IPS-15b (cell line): ENCODE measurements around the gene HDAC10.

Experiments used
- H3K27me3 ChIP-seq: one replicate; pipeline ENCODE4 v1.6.1; 2013; ENCODE audit warnings: low read length; ENCODE audit not compliant: control insufficient read depth, insufficient read depth
- H3K36me3 ChIP-seq: one replicate; pipeline ENCODE4 v1.6.1; 2013; ENCODE audit warnings: low read length; ENCODE audit not compliant: control insufficient read depth, insufficient read depth
- H3K4me1 ChIP-seq: one replicate; pipeline ENCODE4 v1.6.1; 2013; ENCODE audit warnings: mild to moderate bottlenecking, low read length; ENCODE audit not compliant: control insufficient read depth, insufficient read depth
- H3K4me3 ChIP-seq: one replicate; pipeline ENCODE4 v1.5.1; 2013; ENCODE audit warnings: low read depth, low read length
- H3K9ac ChIP-seq: one replicate; pipeline ENCODE4 v1.6.1; 2013; ENCODE audit warnings: low read depth, mild to moderate bottlenecking, low read length
- H3K9me3 ChIP-seq: one replicate; pipeline ENCODE4 v1.6.1; 2013; ENCODE audit warnings: mild to moderate bottlenecking, low read length; ENCODE audit not compliant: control insufficient read depth, insufficient read depth

HDAC10 gene

DNA sequence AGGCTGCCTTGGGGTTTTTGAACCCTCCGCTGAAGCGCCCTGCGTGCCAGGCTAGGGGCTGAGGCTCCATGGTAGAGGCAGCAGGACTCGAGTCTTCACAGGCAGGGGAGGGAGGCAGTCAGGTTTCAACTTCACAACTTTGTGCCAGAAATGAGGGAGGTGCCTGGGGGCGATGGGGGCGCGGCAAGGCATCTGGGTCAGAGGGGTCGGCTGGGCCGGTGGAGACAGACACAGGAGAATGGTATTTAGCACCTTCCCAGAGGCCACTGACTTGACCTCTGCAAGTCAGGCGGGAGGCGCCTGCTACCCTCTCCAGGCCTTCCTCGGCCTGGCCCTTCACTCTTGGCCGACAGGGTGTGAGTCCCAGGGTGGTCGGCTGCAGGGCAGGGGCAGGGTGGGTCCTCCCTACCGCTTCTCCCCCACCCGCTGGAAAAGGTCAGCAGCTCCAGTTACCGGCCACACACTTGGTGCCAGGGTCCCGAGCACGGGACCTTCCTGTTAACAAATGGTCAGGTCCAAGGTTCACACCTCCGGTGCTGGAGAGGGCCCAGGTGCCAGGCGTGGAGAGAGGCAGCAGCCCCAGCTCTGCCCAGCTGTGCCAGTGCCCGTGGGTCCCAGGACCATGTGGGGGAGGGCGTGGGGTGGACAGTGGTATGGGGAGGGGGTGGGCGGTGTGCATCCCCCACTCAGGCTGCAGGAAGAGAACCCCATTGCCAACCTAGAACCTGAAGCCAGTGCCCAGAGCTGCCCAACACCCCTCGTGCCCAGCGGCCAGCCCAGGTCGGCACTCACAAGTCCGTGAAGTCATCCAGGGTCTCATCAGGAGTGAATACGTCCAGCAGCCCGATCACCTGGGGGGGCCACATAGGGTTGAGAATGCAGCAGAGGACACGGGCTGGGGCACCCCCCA lies 6.6 kb upstream of the HDAC10 start:
- H3K9ac ChIP-seq: no peak overlapping the region
- peaks cover 22% of the 10 kb centered on the region for H3K36me3 ChIP-seq
- no peaks in the 10 kb centered on the region for H3K27me3 ChIP-seq
- H3K4me3 ChIP-seq: no peak overlapping the region
- H3K4me1 ChIP-seq: peaks cover 7% of the 10 kb centered on the region
- H3K9me3 ChIP-seq: no peaks in the 10 kb centered on the region

- no peaks in the 10 kb centered on the region for H3K27me3 ChIP-seq
- peaks cover 22% of the 10 kb centered on the region for H3K36me3 ChIP-seq
- no peak overlapping the region for H3K9ac ChIP-seq
- H3K4me1 ChIP-seq: peaks cover 1% of the 10 kb centered on the region
- no peak overlapping the region for H3K4me3 ChIP-seq
- H3K9me3 ChIP-seq: no peaks in the 10 kb centered on the region
Observed at GRCh38 chr22:50257041-50257440, 6.0 kb upstream of the HDAC10 start.

DNA sequence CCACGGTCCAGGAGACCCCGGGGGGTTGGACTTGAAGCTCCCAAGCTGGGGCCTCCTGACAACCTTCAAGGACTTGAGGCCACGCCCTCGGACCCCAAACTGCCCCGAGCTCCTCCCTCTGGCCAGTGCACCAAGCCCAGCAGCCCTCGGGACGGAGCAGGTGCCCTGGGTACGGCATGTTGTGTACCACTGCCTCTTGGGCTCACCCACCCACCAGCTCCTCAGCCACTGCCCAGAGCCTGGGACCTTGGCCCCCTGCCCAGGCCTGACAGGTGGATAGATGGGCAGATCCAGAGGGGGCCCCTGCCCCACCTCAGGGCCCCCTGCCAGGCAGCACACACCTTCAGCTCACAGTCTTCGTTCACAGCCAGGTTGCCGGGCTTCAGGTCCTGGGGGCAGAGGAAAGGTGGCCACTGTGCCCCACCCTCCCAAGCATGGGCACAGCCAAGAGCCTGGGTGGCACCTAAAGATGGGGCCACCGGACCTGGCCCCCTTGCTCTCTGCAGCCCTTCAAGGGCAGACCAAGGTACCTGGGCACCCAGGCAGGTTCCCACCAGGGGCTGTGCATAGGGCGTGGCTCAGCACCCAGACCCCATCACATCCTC lies 5.3 kb upstream of the HDAC10 start:
- Histone ChIP-seq H3K27me3 (no peaks in the 10 kb centered on the region), H3K9me3 (no peaks in the 10 kb centered on the region), H3K9ac (no peak overlapping the region), H3K4me1 (no peaks in the 10 kb centered on the region), H3K36me3 (peaks cover 22% of the 10 kb centered on the region), H3K4me3 (no peak overlapping the region)

DNA sequence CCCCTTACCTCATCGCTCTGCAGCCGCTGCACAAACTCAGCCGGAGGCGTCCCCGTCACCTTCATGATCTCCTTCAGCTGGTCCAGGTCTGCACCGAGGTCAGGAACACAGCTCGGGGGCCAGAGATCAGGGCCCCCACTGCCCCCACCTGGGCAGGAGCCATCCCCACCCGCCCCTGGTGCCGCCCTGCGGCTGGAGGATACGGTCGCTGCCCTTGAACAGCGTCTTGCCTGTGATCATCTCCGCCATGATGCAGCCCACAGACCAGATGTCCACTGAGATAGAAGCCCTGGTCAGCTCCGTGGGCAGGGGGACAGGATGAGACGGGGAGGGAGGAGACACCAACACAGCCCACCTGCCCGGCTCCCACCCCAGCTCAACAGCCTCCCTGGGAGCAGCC lies 4.5 kb upstream of the HDAC10 start:
- Histone ChIP-seq H3K36me3 (peaks cover 22% of the 10 kb centered on the region), H3K4me3 (no peak overlapping the region), H3K9me3 (no peaks in the 10 kb centered on the region), H3K27me3 (no peaks in the 10 kb centered on the region), H3K9ac (no peak overlapping the region), H3K4me1 (no peaks in the 10 kb centered on the region)

- no peaks in the 10 kb centered on the region for H3K27me3 ChIP-seq
- peaks cover 23% of the 10 kb centered on the region for H3K36me3 ChIP-seq
- no peaks in the 10 kb centered on the region for H3K9me3 ChIP-seq
- no peak overlapping the region for H3K9ac ChIP-seq
- no peak overlapping the region for H3K4me3 ChIP-seq
- H3K4me1 ChIP-seq: no peaks in the 10 kb centered on the region
Observed at GRCh38 chr22:50255099-50255498, 4.0 kb upstream of the HDAC10 start.

GRCh38 chr22:50253941-50254340 lies 2.9 kb upstream of the HDAC10 start:
- Histone ChIP-seq H3K9ac (no peak overlapping the region), H3K9me3 (no peaks in the 10 kb centered on the region), H3K4me3 (no peak overlapping the region), H3K4me1 (no peaks in the 10 kb centered on the region), H3K36me3 (peaks cover 24% of the 10 kb centered on the region), H3K27me3 (no peaks in the 10 kb centered on the region)

GRCh38 chr22:50253046-50253915 lies 2.2 kb upstream of the HDAC10 start:
- Histone ChIP-seq H3K36me3 (peaks cover 24% of the 10 kb centered on the region), H3K9ac (no peak overlapping the region), H3K9me3 (no peaks in the 10 kb centered on the region), H3K4me1 (no peaks in the 10 kb centered on the region), H3K27me3 (no peaks in the 10 kb centered on the region), H3K4me3 (no peak overlapping the region)

- H3K9me3 ChIP-seq: no peaks in the 10 kb centered on the region
- no peaks in the 10 kb centered on the region for H3K27me3 ChIP-seq
- no peaks in the 10 kb centered on the region for H3K4me1 ChIP-seq
- H3K4me3 ChIP-seq: no peak overlapping the region
- H3K36me3 ChIP-seq: peaks cover 27% of the 10 kb centered on the region
- H3K9ac ChIP-seq: no peak overlapping the region
Observed at GRCh38 chr22:50252082-50253045, 1.3 kb upstream of the HDAC10 start.

DNA sequence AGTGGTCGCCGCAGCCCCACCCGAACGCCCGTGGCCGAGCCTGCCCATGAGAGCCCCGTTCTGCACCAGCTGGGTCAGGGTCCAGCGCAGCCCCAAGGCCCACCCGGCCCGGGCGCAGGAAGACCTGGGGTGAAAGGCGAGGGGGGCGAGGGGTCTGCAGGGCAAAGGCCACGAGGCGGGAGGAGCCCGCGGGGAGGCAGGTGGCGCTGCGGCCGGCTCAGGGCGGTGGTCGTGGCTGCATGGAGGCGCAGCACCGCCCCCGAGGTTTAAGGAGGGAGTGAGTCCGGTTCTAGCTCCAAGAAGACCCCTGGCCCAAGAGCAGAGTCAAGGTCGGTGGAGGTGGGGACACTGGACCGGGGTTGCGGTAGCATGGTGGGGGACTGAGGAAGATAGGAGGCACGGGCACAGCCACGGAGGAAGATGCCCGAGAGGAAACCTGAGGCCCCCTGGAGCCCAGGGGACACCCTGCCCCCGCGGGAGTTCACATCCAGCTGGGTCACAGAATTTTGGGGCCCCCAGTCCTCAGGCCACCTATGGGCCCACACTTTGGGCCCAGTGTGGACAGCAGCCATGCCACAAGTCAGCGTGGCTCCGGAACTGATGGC lies 514 bp upstream of the HDAC10 start:
- no peaks in the 10 kb centered on the region for H3K9me3 ChIP-seq
- no peak overlapping the region for H3K9ac ChIP-seq
- no peaks in the 10 kb centered on the region for H3K27me3 ChIP-seq
- H3K4me3 ChIP-seq: peak overlapping the region; percentile 74
- no peaks in the 10 kb centered on the region for H3K4me1 ChIP-seq
- H3K36me3 ChIP-seq: peaks cover 24% of the 10 kb centered on the region

GRCh38 chr22:50250249-50250554 lies 863 bp downstream of the HDAC10 start:
- Histone ChIP-seq H3K36me3 (peaks cover 23% of the 10 kb centered on the region), H3K27me3 (no peaks in the 10 kb centered on the region), H3K4me1 (no peaks in the 10 kb centered on the region), H3K4me3 (no peak overlapping the region), H3K9me3 (no peaks in the 10 kb centered on the region), H3K9ac (no peak overlapping the region)
